Breast epithelium (tissue), 3 donors: ENCODE results near the gene FAM83C.

ENCODE experiments used
- POLR2A ChIP-seq: fragments of 450-650 bp; IDR thresholded peaks from one replicate; pipeline ENCODE4 v1.6.1; 2016; ENCODE audit warnings: antibody characterized with exemption, mild to moderate bottlenecking, moderate library complexity
- POLR2AphosphoS5 ChIP-seq, 3 donors: sonication (generic); formaldehyde crosslinking; IDR thresholded peaks; one replicate each; pipeline ENCODE4 v1.6.1; 2017; ENCODE audit warnings: antibody characterized with exemption in 3 of 3

DNA sequence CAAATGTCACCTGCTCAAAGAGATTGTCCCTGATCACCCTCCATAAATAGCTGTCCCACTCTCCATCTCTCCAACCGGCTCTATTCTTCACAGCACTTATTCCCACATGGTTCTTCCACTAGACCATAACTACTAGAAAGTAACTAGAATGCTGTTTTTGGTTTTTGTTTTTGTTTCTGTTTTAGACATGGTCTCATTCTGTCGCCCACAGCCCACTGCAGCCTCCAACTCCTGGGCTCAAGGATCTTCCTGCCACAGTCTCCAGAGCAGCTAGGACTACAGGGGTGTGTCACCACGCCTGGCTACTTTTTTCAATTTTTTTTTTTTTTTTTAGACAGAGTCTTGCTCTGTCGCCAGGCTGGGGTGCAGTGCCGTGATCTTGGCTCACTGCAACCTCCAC is 53.5 kb downstream of the FAM83C start:
- TF ChIP-seq POLR2A (no peak), POLR2AphosphoS5 (IDR thresholded peaks at IDR 0.05) (no peak)
